Right atrium auricular region (tissue), 2 donors: ENCODE results near the gene PRB3. TPM values are rescaled to one million over a fixed set of nuclear protein-coding genes. Genes with fewer than 3 reads are reported as not detected.

Experiments
- DNase-seq: peaks from one replicate; pipeline ENCODE4 v3.0.0-alpha.2; 2019; ENCODE audit warnings: low spot score
- H3K27ac ChIP-seq, 2 donors: fragments of 200-600 bp; sonication (generic); 1 replicate in 1 of 2; 2 replicates in 1 of 2; pipeline ENCODE4 v1.5.1; 2016 to 2019
- H3K27me3 ChIP-seq, 2 donors: fragments of 200-600 bp; sonication (generic); one replicate each; pipeline versions ENCODE4 v1.5.1 to v1.6.0; 2017 to 2019
- H3K36me3 ChIP-seq: fragments of 200-600 bp; sonication (generic); one replicate; pipeline ENCODE4 v1.5.1; 2016
- H3K4me1 ChIP-seq, 2 donors: fragments of 200-600 bp; sonication (generic); one replicate each; pipeline versions ENCODE4 v1.5.1 to v1.6.0; 2017 to 2019
- H3K4me3 ChIP-seq, 2 donors: fragments of 200-600 bp; sonication (generic); 1 replicate in 1 of 2; 2 replicates in 1 of 2; pipeline ENCODE4 v1.5.1; 2017 to 2019; ENCODE audit warnings: mild to moderate bottlenecking in 1 of 2, moderate library complexity in 1 of 2
- H3K9me3 ChIP-seq, 2 donors: fragments of 200-600 bp; sonication (generic); one replicate each; pipeline ENCODE4 v1.5.1; 2019
- total RNA-seq, 2 donors: library from RNA; depleted of rRNA; stranded (reverse); fragments of >200 nt; gene quantifications; one replicate each; pipeline ENCODE4 v1.1.0, GENCODE V29; 2016
- TF ChIP-seq, protein P1 (sequence below), 2 donors: fragments of 200-600 bp; sonication (generic); IDR thresholded peaks; one replicate each; pipeline ENCODE4 v1.5.1; 2019; ENCODE audit warnings: antibody characterized with exemption in 2 of 2

The PRB3 gene
- not detected for total RNA-seq

- Histone ChIP-seq H3K27me3 (no peaks in the 10 kb centered on the region), H3K4me3 (no peak within 1 kb of the TSS), H3K36me3 (no peaks in the 10 kb centered on the region), H3K4me1 (no peaks in the 10 kb centered on the region), H3K9me3 (no peaks in the 10 kb centered on the region), H3K27ac (no peak within 1 kb of the TSS)
- TF ChIP-seq, protein P1, sequence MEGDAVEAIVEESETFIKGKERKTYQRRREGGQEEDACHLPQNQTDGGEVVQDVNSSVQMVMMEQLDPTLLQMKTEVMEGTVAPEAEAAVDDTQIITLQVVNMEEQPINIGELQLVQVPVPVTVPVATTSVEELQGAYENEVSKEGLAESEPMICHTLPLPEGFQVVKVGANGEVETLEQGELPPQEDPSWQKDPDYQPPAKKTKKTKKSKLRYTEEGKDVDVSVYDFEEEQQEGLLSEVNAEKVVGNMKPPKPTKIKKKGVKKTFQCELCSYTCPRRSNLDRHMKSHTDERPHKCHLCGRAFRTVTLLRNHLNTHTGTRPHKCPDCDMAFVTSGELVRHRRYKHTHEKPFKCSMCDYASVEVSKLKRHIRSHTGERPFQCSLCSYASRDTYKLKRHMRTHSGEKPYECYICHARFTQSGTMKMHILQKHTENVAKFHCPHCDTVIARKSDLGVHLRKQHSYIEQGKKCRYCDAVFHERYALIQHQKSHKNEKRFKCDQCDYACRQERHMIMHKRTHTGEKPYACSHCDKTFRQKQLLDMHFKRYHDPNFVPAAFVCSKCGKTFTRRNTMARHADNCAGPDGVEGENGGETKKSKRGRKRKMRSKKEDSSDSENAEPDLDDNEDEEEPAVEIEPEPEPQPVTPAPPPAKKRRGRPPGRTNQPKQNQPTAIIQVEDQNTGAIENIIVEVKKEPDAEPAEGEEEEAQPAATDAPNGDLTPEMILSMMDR (IDR thresholded peaks at IDR 0.05) = no peak
- DNase-seq = no peak
These were observed at the start of gene PRB3 for GRCh38 chr12:11269607-11270006. Gene PRB3 (minus strand): TSS chr12:11269707. CDS start chr12:11269669, 38 bp downstream.

DNA sequence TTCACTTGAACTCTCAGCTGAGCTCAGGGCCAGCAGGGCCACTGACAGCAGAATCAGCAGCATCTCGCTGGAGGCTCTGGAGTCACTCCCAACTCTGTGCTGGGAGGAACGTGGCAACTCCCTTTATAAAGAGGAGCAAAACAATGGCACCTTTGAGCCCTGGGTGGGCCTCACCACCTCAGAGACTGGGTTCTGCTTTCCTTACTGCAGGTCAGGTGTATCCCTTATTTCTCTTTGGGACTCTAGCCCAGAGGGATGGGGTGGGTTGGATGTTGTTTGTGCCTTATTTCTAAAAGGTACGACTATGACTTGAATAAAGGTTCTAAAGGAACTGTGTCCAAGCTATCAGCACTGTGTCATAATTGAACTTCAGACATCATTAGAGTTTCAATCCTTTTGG is 40.8 kb upstream of the PRB3 start, which contains the start of gene PRB4:
Gene PRB4 (minus strand): TSS at position 101 of the 400 bp plus-strand sequence. CDS start 38 bp downstream, at position 63.
- Histone ChIP-seq H3K4me3 (no peak within 1 kb of the TSS), H3K36me3 (no peaks in the 10 kb centered on the region), H3K27ac (no peak within 1 kb of the TSS), H3K27me3 (no peaks in the 10 kb centered on the region), H3K4me1 (no peaks in the 10 kb centered on the region), H3K9me3 (no peaks in the 10 kb centered on the region)
- no peak for DNase-seq
- TF ChIP-seq, protein P1 (IDR thresholded peaks at IDR 0.05) = no peak

- TF ChIP-seq, protein P1 (IDR thresholded peaks at IDR 0.05) = no peak
- no peaks in the 10 kb centered on the region for H3K4me1 ChIP-seq
- no peak for DNase-seq
- no peaks in the 10 kb centered on the region for H3K9me3 ChIP-seq
- H3K27ac ChIP-seq = no peak overlapping the region
- H3K4me3 ChIP-seq = no peak overlapping the region
- H3K27me3 ChIP-seq = no peaks in the 10 kb centered on the region
- no peaks in the 10 kb centered on the region for H3K36me3 ChIP-seq
These were observed 37.6 kb upstream of the PRB3 start for GRCh38 chr12:11307143-11307542.

DNA sequence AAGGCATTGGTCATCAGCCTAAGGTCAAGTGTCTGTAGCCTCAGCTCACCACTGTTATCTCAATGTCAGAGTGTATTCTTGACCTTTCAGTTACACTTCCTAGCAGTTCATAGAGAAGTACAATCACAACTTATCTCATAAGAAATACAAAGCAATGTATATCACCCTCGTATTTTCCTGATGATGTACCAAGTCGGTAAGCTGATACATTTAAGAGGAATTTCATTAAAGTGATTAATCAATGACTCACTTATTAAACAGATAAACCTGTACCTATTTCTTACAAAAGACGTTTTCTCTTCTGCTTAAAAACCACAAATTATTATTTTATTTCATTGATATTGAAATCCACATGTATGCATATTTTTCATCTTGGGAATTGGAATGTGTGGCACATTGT is 3.9 kb upstream of the PRB3 start:
- TF ChIP-seq, protein P1 (IDR thresholded peaks at IDR 0.05) = no peak
- Histone ChIP-seq H3K27ac (no peak overlapping the region), H3K36me3 (no peaks in the 10 kb centered on the region), H3K4me1 (no peaks in the 10 kb centered on the region), H3K9me3 (no peaks in the 10 kb centered on the region), H3K27me3 (no peaks in the 10 kb centered on the region), H3K4me3 (no peak overlapping the region)
- DNase-seq = no peak

DNA sequence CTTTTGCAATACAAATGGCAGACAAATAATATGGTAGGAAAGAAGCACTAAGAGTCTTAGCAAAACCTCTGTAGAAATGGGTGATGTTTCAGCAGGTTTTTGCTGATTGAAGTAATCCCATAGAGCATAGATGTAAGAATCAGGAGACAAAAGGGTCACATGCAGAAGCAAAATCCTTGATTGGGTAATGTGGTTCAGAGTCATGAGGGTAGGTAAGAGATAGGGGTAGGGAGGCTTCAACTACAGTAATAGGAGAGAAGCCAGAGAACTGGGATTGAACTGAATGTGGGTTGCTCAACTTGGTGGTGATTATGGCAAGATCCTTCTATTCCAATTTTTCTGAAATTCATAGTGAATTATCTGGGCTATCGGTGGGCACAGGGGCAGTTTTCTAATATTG is 5.0 kb downstream of the PRB3 start:
- TF ChIP-seq, protein P1 (IDR thresholded peaks at IDR 0.05) = no peak
- no peak overlapping the region for H3K27ac ChIP-seq
- no peaks in the 10 kb centered on the region for H3K36me3 ChIP-seq
- H3K27me3 ChIP-seq = no peaks in the 10 kb centered on the region
- H3K9me3 ChIP-seq = peaks cover 0 to 22% of the 10 kb centered on the region in 2 donors
- no peak overlapping the region for H3K4me3 ChIP-seq
- no peak for DNase-seq
- H3K4me1 ChIP-seq = no peaks in the 10 kb centered on the region

DNA sequence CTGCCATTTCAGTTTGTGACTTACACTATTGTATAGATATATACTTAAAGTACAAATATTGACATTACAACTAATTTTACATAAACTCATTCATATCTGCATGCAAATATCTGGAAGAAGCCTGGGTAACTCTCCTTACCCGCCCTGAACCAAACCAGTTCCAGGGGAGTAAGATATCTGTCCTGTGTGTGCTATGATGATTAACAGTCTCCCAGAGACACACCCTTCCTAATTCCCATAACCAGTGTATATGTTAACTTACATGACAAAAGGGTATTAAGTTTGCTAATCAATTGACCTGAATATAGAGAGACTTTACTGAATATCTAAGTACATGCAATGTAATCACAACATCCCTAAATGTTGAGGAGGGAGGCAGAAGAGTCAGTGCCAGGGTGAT is 23.0 kb downstream of the PRB3 start:
- Histone ChIP-seq H3K9me3 (no peaks in the 10 kb centered on the region), H3K27me3 (no peaks in the 10 kb centered on the region), H3K27ac (no peak overlapping the region), H3K4me3 (no peak overlapping the region), H3K4me1 (no peaks in the 10 kb centered on the region), H3K36me3 (no peaks in the 10 kb centered on the region)
- no peak for DNase-seq
- TF ChIP-seq, protein P1 (IDR thresholded peaks at IDR 0.05) = no peak
